ENCODE results near the gene PDCL2.
A peak's percentile ranks its signal among the peaks of the same experiment; 100 is the strongest.
"Not testable (repeated sequence)": the region's sequence is repeated elsewhere in the genome, so short reads cannot be mapped to it uniquely, and the experiment has no call there.

PDCL2 gene, protein sequence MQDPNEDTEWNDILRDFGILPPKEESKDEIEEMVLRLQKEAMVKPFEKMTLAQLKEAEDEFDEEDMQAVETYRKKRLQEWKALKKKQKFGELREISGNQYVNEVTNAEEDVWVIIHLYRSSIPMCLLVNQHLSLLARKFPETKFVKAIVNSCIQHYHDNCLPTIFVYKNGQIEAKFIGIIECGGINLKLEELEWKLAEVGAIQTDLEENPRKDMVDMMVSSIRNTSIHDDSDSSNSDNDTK

DNA sequence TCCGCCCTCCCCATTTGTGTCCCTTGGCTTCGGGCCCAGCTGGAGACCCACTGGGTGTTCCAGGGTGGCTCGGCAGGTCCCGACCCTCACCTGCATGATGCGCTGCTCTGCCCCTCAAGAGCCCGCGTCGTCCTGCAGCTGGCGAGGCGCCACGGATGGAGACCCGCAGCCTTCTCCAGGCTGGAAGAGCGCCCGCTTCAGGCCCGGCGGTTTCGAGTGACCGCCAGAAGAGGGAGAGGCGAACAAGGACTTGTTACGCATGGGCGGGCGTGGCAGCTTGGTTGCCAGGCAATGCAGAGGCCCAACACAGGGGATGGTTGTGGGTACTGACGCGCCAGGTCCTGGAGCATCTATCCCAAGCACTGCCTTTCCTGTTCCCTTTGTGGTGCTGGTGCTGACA lies at the start of gene PDCL2:
PDCL2 (minus strand) TSS at position 232 of the 400 bp plus-strand sequence; CDS start at position 96, 136 bp downstream.
- DNase-seq (ENCODE audit: low read depth) = no peak

DNA sequence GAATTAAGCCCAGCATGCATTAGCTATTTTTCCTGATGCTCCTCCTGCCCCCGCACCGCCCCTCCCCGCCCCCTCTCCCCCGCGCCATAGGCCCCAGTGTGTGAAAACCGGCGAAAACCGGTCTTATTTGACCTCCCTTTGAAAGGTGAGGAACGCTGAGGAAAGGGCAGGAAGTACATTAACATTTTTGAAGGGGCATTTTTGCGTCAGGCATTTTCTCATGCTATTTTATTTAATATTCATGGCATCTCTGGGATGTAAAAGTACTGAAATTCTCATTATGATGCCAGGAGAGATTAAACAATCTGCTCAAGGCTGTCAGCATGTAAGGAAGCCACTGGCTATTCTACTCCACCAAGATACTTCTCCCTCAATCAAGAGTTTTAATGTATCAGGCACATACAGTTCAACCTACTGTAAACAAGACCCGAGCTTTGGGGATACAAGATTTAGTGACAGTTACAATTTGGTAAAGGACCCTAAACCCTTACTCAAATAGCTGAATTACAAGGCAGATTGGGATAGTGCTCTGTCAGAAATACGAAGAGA lies 45.3 kb upstream of the PDCL2 start:
- DNase-seq (ENCODE audit: low read depth) = no peak

DNA sequence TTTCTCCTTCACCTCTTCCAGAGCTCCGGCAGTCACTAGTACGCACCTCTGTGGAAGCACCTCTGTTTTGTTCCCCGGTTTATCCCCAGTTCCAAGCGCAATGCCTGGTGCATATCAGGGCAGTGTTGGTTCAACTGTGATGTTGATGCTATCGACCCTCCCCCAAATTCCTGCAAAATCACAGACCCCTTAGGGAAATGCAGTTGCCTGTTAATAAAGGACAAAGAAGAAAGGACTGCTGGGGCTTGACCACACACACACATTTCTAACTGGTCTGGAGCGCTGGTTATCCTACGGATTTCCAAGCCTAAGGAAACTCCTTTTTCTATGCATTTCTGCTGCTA lies 44.6 kb upstream of the PDCL2 start:
- no peak for DNase-seq (ENCODE audit: low read depth)

DNA sequence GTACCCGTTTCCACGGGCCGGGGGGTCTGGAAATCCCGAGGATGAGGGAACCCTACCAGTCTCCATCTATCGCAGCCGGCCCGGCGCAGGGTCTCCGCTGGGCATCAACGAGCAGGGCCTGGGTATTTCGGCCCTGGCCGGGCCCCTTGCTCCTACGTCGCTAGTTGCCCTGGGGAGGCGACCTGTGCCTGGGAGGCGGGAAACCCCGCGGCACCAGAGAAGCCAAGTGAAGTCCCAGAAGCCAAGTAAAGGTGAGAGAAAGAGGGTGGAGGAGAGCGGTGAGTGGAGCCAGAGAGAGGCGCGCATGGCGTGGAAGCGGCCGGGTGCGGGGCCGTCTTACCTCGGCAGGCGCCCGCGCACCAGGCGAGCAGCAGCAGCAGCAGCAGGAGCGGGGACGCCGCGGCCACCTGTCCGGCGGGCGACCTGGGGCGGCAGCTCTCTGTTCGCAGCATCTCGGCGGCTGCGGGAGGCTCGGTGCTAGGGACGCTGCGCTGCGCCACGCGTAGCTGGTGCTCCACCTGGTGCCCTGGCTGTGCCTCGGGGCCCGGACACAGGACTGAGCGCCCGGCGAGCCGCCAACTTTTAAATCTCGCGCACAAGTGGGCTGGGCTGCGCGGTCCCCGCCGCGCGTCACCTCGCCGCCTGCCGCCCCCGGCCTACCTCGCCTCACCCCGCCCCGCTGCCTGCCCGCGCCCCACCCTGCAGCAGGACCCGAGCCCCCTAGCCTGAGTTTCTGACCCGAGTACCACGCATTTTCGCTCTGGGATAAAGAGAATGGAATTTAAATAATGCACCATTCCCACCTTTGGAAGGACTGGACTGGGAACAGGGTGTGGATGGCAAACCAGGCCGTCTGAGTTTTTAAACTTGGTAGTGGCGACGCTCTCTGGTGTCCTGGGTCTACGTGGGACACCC lies 44.0 kb upstream of the PDCL2 start, which contains the start of gene NMU:
NMU (minus strand) TSS at position 558 of the 915 bp plus-strand sequence; CDS start at position 452, 106 bp downstream.
- DNase-seq (ENCODE audit: low read depth) = peak; percentile 8

DNA sequence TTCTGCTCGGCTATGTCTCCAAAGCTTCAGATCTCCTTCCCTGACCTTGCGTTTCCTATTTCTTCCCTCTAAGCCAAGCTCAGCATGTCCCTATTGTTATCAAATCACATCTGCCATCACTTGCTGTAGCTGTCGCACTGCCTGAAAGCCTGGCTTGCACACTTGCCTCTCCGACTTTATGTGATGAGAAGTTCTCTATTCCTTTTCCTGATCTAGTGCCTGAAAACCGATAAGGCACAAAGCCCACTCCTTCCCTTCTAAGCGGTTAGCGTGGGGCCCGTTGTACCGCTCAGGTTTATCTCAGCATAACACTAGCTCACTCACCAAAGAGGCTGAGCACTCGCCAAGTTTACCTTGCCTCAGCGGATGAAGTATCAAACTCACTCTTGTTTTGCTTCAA lies 43.2 kb upstream of the PDCL2 start:
- DNase-seq (ENCODE audit: low read depth) = no peak

DNA sequence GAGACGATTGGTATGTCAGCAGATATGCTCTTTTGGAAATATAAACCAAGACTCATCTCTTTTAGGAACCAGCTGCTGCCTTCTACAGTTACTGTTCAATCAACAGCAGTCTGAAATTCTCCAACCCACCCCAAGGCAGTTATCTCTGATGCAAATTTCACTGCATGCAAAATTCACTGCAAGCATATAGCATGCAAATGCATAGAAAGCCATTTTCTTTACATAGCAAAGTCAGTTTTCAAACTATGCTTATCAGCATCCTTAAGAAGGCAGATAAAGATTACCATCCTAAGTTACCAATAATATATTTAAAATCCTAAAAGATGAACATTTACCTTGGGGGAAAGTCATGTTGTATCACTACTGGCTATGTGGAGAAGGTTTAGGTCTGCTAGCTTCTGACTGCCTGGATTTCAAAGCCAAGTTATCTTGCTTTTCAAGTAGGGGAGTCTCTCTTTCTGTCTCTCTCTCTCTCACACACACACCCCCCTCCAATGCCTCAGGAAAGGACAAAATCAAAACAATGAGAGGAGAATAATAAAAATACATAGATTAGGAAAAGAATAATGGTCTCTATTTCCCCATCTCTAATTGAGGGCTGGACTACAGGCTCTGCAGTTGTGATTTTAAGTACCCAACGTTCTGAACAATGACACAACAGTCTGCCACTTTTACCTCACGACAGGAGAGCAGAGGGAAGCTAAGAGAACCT lies 42.5 kb upstream of the PDCL2 start:
- no peak for DNase-seq (ENCODE audit: low read depth)

DNA sequence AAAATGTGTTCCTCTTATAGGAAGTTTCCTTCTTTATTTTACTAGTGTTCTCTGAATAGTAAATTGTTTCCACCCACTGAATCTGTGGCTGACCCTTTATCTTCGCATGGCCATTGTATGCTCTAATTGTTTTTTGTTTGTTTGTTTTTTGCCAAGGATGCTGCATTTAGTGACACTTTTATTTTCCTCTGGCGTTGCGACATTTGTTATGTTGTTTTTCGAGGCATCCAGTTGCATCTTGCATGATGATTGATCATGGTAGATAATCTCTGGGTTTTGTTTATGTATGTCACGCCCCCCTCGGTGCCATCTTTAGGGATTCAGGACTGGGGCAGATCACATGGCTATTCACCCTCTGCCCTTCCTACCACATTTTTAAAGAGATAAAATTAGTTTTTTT lies 41.9 kb upstream of the PDCL2 start:
- no peak for DNase-seq (ENCODE audit: low read depth)

DNA sequence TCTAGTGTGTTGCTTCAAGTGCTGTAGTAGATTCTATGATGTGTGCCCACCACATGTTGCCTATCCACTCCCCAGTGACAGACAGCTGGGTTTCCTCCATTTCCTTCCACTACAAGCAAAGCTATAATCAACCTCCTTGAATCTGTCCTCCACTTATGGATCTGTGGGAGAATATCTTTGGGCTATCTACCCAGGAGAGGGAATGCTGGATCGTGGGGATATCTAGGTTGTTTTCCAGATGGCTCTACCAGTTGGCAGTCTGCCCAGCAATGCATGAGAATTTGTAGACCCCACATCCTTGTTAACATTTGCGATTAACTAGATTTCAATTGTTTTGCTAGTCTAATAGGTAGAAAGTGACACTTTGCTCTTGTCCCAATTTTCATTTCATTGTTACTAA lies 33.8 kb upstream of the PDCL2 start:
- DNase-seq (ENCODE audit: low read depth) = no peak

DNA sequence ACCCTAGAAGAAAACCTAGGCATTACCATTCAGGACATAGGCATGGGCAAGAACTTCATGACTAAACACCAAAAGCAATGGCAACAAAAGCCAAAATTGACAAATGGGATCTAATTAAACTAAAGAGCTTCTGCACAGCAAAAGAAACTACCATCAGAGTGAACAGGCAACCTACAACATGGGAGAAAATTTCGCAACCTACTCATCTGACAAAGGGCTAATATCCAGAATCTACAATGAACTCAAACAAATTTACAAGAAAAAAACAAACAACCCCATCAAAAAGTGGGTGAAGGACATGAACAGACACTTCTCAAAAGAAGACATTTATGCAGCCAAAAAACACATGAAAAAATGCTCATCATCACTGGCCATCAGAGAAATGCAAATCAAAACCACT lies 32.0 kb upstream of the PDCL2 start:
- not testable (repeated sequence) for DNase-seq (ENCODE audit: low read depth)

DNA sequence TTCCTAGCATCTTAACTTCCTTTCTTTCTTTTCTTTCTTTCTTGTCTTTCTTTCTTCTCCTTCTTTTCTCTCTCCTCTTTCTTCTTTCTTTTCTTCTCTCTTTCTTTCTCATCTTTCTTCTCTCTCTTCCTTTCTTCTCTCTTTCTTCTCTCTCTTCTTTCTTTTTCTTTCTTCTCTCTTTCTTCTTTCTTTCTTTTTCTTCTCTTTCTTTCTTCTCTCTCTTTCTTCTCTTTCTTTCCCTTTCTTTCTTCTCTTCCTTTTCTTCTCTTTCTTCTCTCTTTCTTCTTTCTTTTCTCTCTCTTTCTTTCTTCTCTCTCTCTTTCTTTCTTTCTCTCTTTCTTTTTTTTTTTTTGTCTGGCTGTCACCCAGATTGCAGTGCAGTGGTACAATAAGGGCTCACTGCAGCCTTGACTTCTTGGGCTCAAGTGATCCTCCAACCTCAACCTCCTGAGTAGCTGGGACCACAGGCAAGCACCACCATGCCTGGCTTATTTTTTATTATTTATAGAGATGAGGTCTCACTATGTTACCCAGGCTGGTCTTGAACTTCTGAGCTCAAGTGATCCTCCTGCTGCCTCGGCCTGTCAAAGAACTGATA lies 26.6 kb upstream of the PDCL2 start:
- no peak for DNase-seq (ENCODE audit: low read depth)

DNA sequence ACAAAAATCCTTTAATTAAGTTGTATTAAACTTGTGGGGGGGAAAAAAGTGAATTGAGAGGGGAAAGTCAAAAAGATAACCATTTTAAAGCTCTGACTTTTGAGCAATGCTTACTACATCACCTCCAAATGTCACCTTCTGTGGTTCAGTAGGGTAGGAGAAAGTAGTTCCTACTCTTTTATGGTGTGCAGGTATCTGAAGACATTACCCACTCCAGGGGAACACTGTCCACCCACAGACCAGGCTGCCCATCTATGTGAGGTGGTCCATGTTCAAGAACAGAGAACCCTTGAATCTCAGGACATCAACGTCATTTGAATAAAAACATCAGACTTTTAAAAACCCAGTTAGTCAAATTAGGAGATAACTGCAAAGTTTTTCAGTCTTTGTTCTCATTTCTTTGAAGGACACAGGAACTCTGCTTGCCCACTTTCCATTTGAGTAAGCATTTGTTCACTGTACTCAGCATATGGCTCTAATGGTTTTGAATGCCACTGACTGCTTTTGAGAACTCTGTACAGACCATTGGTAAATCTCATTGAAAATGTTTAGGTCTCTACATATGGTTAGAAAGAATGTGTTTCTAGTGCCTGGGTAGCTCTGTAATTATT lies 25.6 kb upstream of the PDCL2 start:
- no peak for DNase-seq (ENCODE audit: low read depth)

DNA sequence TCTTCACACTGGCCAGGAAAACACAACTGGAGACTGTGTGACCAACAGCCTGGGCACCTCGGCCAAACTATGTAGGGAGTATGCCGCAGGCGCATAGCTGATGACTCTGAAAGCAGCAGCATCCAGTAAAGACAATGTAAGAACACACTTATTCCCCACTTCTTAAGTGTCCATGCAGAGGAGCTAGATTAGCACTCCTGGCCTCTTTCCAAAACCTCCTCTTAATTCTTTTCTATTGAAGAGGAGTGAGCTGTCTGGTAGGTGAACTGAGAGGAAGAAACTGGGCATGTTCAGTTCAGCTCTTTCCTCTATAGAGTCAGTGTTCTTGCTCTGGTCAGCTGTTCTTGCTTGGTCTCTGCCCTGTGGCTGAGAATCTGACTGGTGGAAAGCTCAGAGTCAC lies 23.0 kb upstream of the PDCL2 start:
- DNase-seq (ENCODE audit: low read depth) = no peak

DNA sequence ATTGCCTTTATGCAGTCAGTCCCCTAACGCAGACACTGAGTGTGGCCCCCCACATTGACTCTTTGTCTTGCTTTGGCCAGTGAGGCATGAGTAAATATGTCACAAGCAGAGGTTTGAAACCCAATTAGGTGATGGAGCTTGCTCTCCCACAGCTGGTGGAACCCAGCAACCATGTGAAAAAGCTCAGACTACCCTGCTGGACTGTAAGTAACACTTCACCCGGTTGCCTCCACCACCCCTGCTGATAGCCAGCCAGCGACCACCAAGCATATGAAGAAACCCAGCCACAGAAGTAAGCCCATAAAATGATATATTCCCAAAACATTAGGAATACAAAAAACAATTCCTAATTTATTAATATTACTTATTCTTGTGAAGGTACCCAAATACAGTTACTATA lies 21.6 kb upstream of the PDCL2 start:
- DNase-seq (ENCODE audit: low read depth) = no peak

DNA sequence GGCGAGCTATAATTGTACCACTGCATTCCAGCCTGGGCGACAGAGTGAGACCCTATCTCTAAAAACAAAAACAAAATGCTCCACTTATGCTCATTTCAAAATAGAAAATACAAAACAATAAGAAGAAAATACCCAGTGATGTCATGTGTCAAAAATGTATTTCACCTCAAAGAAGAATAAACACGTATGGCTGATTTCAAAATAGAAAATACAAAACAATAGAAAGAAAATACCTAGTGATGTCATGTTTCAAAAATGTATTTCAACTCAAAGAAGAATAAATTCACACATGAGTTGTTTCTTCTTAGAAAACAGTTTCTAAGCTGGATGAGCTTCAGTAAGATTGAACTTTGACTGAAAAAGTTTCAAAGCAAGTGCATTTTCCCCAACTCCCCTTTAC lies 20.3 kb upstream of the PDCL2 start:
- DNase-seq (ENCODE audit: low read depth) = no peak

DNA sequence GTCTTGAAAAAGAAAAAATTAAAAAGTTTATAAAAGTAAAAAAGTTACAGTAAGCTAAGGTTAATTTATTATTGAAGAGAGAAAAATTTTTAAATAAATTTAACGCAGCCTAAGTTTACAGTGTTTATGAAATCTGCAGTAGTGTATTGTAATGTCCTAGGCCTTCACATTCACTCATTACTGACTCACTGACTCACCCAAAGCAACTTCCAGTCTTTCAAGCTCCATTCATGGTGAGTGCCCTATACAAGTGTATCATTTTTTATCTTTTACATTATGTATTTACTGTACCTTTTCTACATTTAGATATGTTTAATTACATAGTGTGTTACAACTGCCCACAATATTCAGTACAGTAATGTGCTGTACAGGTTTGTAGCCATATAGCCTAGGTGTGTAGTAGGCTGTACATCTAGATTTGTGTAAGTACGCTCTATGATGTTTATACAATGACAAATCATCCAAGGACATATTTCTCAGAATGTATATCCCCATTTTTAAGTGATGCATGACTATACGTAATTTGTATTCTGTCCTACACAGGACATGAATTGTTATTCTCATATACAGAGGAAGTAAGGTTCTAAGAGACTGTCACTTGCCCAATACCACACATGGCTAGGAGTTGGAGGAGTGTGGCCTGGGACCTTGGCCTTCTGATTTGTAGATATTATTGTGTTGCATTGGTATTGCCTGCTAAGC lies 19.5 kb upstream of the PDCL2 start:
- DNase-seq (ENCODE audit: low read depth) = no peak

DNA sequence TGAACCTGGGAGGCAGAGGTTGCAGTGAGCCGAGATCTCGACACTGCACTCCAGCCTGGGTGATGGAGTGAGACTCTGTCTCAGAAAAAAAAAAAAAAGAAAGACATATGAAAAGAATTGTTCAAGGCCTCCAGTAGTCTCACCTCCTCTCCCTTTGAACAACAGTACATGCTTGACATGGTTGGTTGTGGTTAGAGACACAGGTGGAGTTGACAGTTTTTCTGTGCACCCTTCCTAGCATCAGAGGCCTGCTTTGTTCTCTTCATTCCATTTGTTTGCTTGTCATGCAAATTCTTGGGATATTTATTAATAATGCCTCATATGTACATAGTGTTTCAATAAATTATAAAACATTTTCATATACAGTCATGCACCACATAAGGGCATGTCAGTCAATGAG lies 18.3 kb upstream of the PDCL2 start:
- no peak for DNase-seq (ENCODE audit: low read depth)

DNA sequence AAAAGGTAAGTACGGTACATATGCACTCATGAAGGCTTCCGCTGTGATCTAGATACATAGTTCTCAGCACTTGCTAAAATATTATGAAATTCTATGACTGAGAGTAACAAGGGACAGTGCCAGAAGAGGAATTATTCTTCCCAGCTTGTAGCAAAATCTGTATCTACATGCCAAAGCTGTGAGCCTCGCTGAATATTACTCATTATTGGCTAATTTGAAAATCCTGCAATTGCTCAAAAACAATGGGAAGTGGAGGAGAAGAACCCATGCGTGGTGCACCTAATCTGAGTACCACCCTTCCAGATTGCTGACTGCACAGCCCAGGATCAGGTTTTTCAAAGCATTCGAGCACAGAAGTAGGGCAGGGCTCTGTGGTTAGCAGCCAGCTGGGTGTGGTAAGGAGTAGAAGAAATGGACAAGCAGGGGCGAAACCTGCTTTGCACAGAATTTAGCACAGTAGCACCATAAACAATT lies 17.4 kb upstream of the PDCL2 start:
- no peak for DNase-seq (ENCODE audit: low read depth)

DNA sequence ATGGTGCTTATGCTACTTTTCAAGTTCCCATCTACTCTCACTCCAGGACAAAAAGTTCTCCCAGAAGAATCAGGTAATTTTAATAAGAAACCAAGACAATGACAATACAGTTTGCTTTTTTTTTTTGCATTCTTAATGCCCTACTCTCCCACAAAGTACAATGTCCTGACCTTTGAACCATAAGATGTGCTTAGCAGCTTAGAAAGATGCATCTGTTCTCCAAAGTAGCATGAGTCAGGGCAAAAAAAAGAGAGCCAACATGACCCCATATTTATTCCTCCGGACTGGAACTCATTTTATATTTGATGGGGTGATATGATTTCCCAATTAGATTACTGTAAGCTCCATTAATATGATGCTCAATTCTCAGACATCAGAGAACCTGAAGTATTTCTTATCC lies 16.5 kb upstream of the PDCL2 start:
- DNase-seq (ENCODE audit: low read depth) = no peak

DNA sequence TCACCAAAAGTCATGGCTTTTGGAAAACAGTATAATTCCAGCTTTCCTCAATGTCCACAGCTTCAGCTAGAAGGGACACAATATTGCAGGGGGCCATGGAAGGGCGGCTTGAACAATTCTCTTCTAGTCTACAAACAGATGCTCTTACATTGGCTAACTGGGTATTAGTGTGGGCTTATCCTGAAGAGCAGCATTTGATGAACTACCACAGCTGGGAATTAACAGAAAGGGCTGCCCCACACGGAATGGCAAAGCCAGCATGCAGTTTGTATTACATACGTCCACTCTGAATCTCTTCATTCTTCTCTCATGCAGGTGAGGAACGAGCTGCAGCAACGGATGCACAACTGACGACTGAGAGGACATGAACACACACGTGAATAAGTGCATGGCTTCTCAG lies 13.0 kb upstream of the PDCL2 start:
- no peak for DNase-seq (ENCODE audit: low read depth)

DNA sequence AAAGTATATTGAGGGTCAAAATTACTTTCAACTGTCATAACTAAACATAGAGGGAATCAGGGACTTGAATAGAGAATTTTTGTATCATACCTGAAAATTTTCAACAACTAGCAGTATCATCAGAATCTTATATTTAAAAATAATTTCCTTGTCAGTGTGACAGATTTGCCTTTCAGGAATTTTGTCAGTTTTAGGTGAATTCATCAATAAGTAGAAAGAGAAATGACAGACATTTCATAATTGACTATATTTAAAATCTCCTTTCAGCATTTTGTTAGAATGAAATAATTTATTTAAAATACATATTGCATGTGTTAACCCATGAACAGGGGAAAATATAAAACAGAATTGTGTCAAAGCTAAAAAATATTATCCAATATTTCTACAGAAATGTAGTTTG lies 8.6 kb upstream of the PDCL2 start:
- DNase-seq (ENCODE audit: low read depth) = no peak

DNA sequence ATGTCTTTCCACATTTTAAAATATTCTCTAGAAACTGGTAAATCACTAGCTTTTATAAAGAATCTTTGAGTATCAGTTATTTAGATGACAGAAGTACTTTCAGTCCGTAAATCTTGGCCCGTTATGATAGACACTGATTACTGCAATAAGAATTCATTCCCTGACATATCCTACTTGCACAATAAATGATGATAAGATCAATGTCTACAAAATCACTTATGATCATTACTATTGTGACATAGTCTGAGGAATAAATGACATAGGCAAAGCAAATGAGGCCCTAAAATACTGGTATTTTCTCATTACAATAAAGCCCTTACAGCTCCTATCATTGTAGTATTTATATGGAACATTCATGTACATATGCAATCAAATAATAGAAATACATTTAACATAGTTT lies 6.6 kb upstream of the PDCL2 start:
- no peak for DNase-seq (ENCODE audit: low read depth)
